CD4-positive, CD25-positive, alpha-beta regulatory T cell (primary cell): Measurements from ENCODE around the gene TP63. TPM values are rescaled to one million over a fixed set of nuclear protein-coding genes. Genes with fewer than 3 reads are reported as not detected.

Experiments
- ATAC-seq, 2 donors: fragments of 150-1000 bp; cut with Tn5 transposase; one replicate each; pipeline ENCODE4 v1.10.0; 2021; ENCODE audit warnings: low read depth in 2 of 2, moderate number of reproducible peaks in 2 of 2, moderate library complexity in 1 of 2
- DNase-seq, 3 donors: peaks; one replicate each; pipeline versions ENCODE4 v3.0.0 to v3.0.0-alpha.2; 2012 to 2022; ENCODE audit warnings: mixed read lengths in 1 of 3
- H3K27ac ChIP-seq: one replicate; pipeline ENCODE4 v1.7.0; 2013; ENCODE audit warnings: mild to moderate bottlenecking, low read length; ENCODE audit not compliant: insufficient read depth, poor library complexity, severe bottlenecking
- H3K27me3 ChIP-seq: one replicate; pipeline ENCODE4 v1.7.0; 2013; ENCODE audit warnings: low read length; ENCODE audit not compliant: control insufficient read depth, insufficient read depth
- H3K36me3 ChIP-seq: one replicate; pipeline ENCODE4 v1.7.0; 2013; ENCODE audit warnings: mild to moderate bottlenecking, low read length, moderate library complexity; ENCODE audit not compliant: control insufficient read depth, insufficient read depth
- H3K4me1 ChIP-seq: 2 replicates; pipeline ENCODE4 v1.7.0; 2013; ENCODE audit warnings: mild to moderate bottlenecking, low read length; ENCODE audit not compliant: insufficient read depth, control insufficient read depth, poor library complexity, severe bottlenecking
- H3K4me3 ChIP-seq: one replicate; pipeline ENCODE4 v1.7.0; 2013; ENCODE audit warnings: low read depth, mild to moderate bottlenecking, low read length, moderate library complexity
- H3K9me3 ChIP-seq, 2 experiments: 1 replicate in 1 of 2; 2 replicates in 1 of 2; pipeline ENCODE4 v1.7.0; 2013; ENCODE audit warnings: low read length in 2 of 2, mild to moderate bottlenecking in 1 of 2, moderate library complexity in 1 of 2; ENCODE audit not compliant: control insufficient read depth in 2 of 2
- H3K27ac Mint-ChIP-seq, 3 donors: one replicate each; pipeline ENCODE4 v1.8.0; 2020 to 2022; ENCODE audit warnings: mild to moderate bottlenecking in 3 of 3, mixed read lengths in 3 of 3, moderate library complexity in 2 of 3
- H3K27me3 Mint-ChIP-seq: one replicate; pipeline ENCODE4 v1.8.0; 2022; ENCODE audit warnings: mild to moderate bottlenecking, mixed read lengths
- H3K36me3 Mint-ChIP-seq: one replicate; pipeline ENCODE4 v1.8.0; 2020; ENCODE audit warnings: mixed read lengths
- H3K4me1 Mint-ChIP-seq, 4 donors: one replicate each; pipeline ENCODE4 v1.8.0; 2020 to 2022; ENCODE audit warnings: mixed read lengths in 4 of 4, mild to moderate bottlenecking in 1 of 4
- H3K4me3 Mint-ChIP-seq, 4 donors: one replicate each; pipeline ENCODE4 v1.8.0; 2020 to 2022; ENCODE audit warnings: mild to moderate bottlenecking in 4 of 4, mixed read lengths in 4 of 4, moderate library complexity in 3 of 4
- H3K9me3 Mint-ChIP-seq, 7 donors: one replicate each; pipeline ENCODE4 v1.8.0; 2020 to 2022; ENCODE audit warnings: mixed read lengths in 7 of 7, mild to moderate bottlenecking in 3 of 7, moderate library complexity in 2 of 7
- polyA plus RNA-seq, 4 donors: library from polyadenylated mRNA; unstranded; fragments of 300-500 nt; fragmentation: Illumina TruSeq; gene quantifications; one replicate each; pipeline ENCODE4 v1.2.3, GENCODE V29; 2021
- total RNA-seq: library from RNA; stranded (reverse); gene quantifications from one replicate; pipeline ENCODE4 v1.2.3, GENCODE V29; 2022

Gene TP63
- total and polyA plus RNA-seq, 5 donors from 2014 or later = 0.10 to 0.89 (median 0.20) TPM; not detected in 1

- Mint-ChIP-seq H3K27me3 (peaks cover 30% of the 10 kb centered on the region), H3K27ac (no peak overlapping the region), H3K4me1 (no peaks in the 10 kb centered on the region), H3K36me3 (no peaks in the 10 kb centered on the region), H3K9me3 (peaks cover 0 to 1% (median 0%) of the 10 kb centered on the region in 7 donors), H3K4me3 (no peak overlapping the region)
- H3K4me3 ChIP-seq = no peak overlapping the region
- H3K27me3 ChIP-seq = peaks cover 2% of the 10 kb centered on the region
- no peak for DNase-seq
- H3K4me1 ChIP-seq = no peaks in the 10 kb centered on the region
- no peaks in the 10 kb centered on the region for H3K36me3 ChIP-seq
- no peak overlapping the region for H3K27ac ChIP-seq
- no peak for ATAC-seq
- no peaks in the 10 kb centered on the region for H3K9me3 ChIP-seq
Measured at GRCh38 chr3:189695400-189695799, 64.2 kb downstream of the TP63 start.

- Mint-ChIP-seq H3K36me3 (no peaks in the 10 kb centered on the region), H3K27ac (no peak overlapping the region), H3K4me1 (no peaks in the 10 kb centered on the region), H3K9me3 (peaks cover 0 to 1% (median 0%) of the 10 kb centered on the region in 7 donors), H3K27me3 (peaks cover 23% of the 10 kb centered on the region), H3K4me3 (no peak overlapping the region)
- no peaks in the 10 kb centered on the region for H3K4me1 ChIP-seq
- H3K27ac ChIP-seq = no peak overlapping the region
- H3K4me3 ChIP-seq = no peak overlapping the region
- ATAC-seq = no peak
- DNase-seq = no peak
- no peaks in the 10 kb centered on the region for H3K36me3 ChIP-seq
- H3K27me3 ChIP-seq = peaks cover 2% of the 10 kb centered on the region
- H3K9me3 ChIP-seq = no peaks in the 10 kb centered on the region
Measured at GRCh38 chr3:189698811-189699210, 67.6 kb downstream of the TP63 start.

- no peak overlapping the region for H3K4me3 ChIP-seq
- H3K27ac ChIP-seq = no peak overlapping the region
- no peaks in the 10 kb centered on the region for H3K36me3 Mint-ChIP-seq
- H3K36me3 ChIP-seq = no peaks in the 10 kb centered on the region
- H3K4me3 Mint-ChIP-seq = no peak overlapping the region
- no peaks in the 10 kb centered on the region for H3K9me3 ChIP-seq
- DNase-seq = no peak
- peaks cover 17% of the 10 kb centered on the region for H3K27me3 Mint-ChIP-seq
- no peaks in the 10 kb centered on the region for H3K4me1 Mint-ChIP-seq
- no peak for ATAC-seq
- H3K9me3 Mint-ChIP-seq = no peaks in the 10 kb centered on the region
- no peak overlapping the region for H3K27ac Mint-ChIP-seq
- peaks cover 2% of the 10 kb centered on the region for H3K27me3 ChIP-seq
- H3K4me1 ChIP-seq = no peaks in the 10 kb centered on the region
Measured at GRCh38 chr3:189699885-189700284, 68.7 kb downstream of the TP63 start.

- Histone ChIP-seq H3K36me3 (no peaks in the 10 kb centered on the region), H3K27me3 (peaks cover 2% of the 10 kb centered on the region), H3K27ac (no peak overlapping the region), H3K9me3 (no peaks in the 10 kb centered on the region), H3K4me3 (no peak overlapping the region), H3K4me1 (no peaks in the 10 kb centered on the region)
- DNase-seq = no peak
- H3K27me3 Mint-ChIP-seq = peaks cover 11% of the 10 kb centered on the region
- H3K9me3 Mint-ChIP-seq = no peaks in the 10 kb centered on the region
- no peaks in the 10 kb centered on the region for H3K36me3 Mint-ChIP-seq
- no peak for ATAC-seq
- no peak overlapping the region for H3K4me3 Mint-ChIP-seq
- H3K27ac Mint-ChIP-seq = no peak overlapping the region
- no peaks in the 10 kb centered on the region for H3K4me1 Mint-ChIP-seq
Measured at GRCh38 chr3:189702066-189702646, 71.0 kb downstream of the TP63 start.

GRCh38 chr3:189703865-189704264, 72.7 kb downstream of the TP63 start:
- H3K36me3 ChIP-seq = no peaks in the 10 kb centered on the region
- no peaks in the 10 kb centered on the region for H3K9me3 Mint-ChIP-seq
- no peak overlapping the region for H3K27ac Mint-ChIP-seq
- no peak overlapping the region for H3K4me3 Mint-ChIP-seq
- H3K27ac ChIP-seq = no peak overlapping the region
- H3K27me3 ChIP-seq = peaks cover 2% of the 10 kb centered on the region
- DNase-seq (no peak), ATAC-seq (no peak)
- no peaks in the 10 kb centered on the region for H3K4me1 Mint-ChIP-seq
- H3K9me3 ChIP-seq = no peaks in the 10 kb centered on the region
- H3K4me3 ChIP-seq = no peak overlapping the region
- H3K4me1 ChIP-seq = no peaks in the 10 kb centered on the region
- peaks cover 4% of the 10 kb centered on the region for H3K27me3 Mint-ChIP-seq
- no peaks in the 10 kb centered on the region for H3K36me3 Mint-ChIP-seq

GRCh38 chr3:189708375-189708774, 77.2 kb downstream of the TP63 start:
- H3K9me3 ChIP-seq = no peaks in the 10 kb centered on the region
- Mint-ChIP-seq H3K4me3 (no peak overlapping the region), H3K27ac (no peak overlapping the region), H3K36me3 (no peaks in the 10 kb centered on the region), H3K27me3 (no peaks in the 10 kb centered on the region), H3K9me3 (peaks cover 0 to 3% (median 0%) of the 10 kb centered on the region in 7 donors), H3K4me1 (peaks cover 0 to 2% (median 0%) of the 10 kb centered on the region in 4 donors)
- H3K27me3 ChIP-seq = no peaks in the 10 kb centered on the region
- H3K36me3 ChIP-seq = no peaks in the 10 kb centered on the region
- no peak overlapping the region for H3K27ac ChIP-seq
- no peaks in the 10 kb centered on the region for H3K4me1 ChIP-seq
- DNase-seq (no peak), ATAC-seq (no peak)
- no peak overlapping the region for H3K4me3 ChIP-seq

GRCh38 chr3:189710620-189711402, 79.6 kb downstream of the TP63 start:
- H3K4me3 ChIP-seq = no peak overlapping the region
- DNase-seq (no peak), ATAC-seq (no peak)
- H3K27ac ChIP-seq = no peak overlapping the region
- no peaks in the 10 kb centered on the region for H3K9me3 ChIP-seq
- no peak overlapping the region for H3K4me3 Mint-ChIP-seq
- H3K36me3 Mint-ChIP-seq = no peaks in the 10 kb centered on the region
- H3K4me1 ChIP-seq = peaks cover 6% of the 10 kb centered on the region
- H3K9me3 Mint-ChIP-seq = peaks cover 0 to 3% (median 0%) of the 10 kb centered on the region in 7 donors
- no peak overlapping the region for H3K27ac Mint-ChIP-seq
- H3K27me3 Mint-ChIP-seq = no peaks in the 10 kb centered on the region
- H3K4me1 Mint-ChIP-seq = peaks cover 0 to 8% (median 6%) of the 10 kb centered on the region in 4 donors
- H3K27me3 ChIP-seq = no peaks in the 10 kb centered on the region
- no peaks in the 10 kb centered on the region for H3K36me3 ChIP-seq
